ENCODE data around the gene RPL32.

RPL32 gene

DNA sequence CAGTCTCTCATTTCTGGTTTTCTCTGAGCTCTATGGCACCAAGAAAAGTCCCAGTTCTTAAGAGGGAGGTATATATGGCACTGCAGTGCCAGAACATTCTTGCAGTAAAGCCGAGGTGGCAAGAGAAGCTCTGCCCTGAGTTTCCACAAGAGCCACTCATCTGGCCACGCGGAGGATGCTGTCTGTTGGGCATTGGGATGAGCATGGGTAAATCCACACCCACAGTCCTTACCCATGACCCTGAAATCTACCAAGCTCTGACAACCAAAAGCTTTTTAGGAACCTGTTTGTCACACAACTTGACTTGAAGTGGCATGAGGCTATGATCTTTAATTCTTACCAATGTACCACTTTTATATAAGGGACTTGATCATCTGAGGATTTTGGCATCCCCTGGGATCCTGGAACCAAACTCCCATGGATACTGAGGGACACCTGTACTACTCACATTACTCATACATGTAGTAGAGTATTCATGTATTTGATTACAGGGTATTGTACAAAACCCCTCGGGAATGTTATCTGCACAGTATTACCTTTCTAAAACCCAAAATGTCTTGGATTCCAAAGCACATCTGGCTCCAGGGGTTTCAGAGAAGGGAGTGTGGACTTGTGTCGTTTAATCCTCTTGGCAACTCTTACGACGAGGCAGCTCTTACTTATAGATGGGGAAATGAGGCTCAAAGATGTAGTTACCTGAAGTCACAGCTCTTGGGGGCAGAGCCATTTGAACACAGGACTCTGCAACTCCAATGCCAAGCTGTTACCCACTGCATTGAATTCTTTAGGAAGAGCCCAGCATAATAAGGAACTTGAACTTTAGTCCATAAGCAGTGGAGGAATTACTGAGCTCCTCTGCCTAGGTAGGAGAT, 8.8 kb downstream of the RPL32 start:
- no peak for DNase-seq

- DNase-seq = no peak
These were observed 10.0 kb downstream of the RPL32 start for GRCh38 chr3:12831301-12831866.

GRCh38 chr3:12830785-12831156, 10.6 kb downstream of the RPL32 start:
- no peak for DNase-seq

DNA sequence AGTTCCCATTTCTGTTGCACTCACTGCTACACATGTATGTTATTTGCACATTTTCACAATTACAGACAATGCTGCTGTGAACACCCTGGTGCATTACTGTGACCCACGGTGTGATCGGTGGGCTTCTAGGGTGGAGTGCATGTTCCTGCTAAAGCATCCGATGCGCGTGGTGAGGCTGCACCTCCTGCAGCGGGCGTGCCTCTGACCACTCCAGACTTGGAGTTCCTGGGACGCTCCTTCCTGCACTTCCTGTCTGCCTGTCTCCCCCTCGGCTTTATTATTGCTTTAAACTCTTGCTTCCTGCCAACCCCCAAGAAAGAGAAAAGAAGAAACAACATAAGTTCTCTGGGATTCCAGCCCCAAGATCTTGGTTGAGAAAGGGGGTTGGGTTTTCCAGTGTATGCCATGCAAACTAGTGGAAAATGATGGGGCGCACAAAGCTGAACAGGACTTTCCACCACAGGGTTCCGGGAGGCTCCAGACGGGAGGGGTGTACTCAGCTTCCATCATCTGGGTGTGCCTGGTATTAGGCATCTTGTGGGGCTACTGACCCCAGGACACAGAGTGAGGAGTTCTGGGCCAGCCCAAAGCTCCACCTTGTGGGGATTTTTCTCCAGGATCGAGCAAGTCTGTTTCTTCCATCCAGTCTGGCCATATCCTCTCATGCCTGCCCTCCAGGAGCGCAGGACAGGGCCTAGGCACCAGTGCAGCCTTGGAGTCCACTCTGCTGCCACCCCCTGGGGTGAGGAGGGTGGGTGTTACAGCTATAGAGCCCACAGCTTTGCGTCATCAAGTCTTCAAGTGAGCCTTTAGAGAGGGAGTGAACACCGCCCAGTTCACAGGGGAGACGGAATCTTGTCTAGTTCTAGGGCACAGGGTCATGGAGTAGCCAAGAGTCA, 11.2 kb downstream of the RPL32 start:
- DNase-seq = no peak

DNA sequence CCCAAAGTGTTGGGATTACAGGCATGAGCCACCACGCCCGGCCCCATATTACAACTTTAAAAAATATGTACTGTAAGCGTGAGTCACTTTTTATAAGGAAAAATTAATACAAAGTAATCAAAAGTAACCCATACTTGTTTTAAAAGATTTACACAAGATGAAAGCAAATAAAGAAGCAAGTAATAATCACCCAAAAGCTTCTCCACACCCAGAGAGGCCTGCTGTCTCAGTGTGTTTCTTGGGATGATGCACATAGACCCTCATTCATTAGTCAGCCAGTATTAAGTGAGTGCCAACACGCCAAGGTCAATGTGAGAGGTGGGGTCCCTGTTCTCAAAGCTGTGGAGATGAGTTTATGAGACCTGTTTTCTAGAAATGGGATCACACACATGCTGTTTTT, 12.0 kb downstream of the RPL32 start:
- DNase-seq = no peak

GRCh38 chr3:12828751-12829150, 12.6 kb downstream of the RPL32 start:
- DNase-seq = no peak

GRCh38 chr3:12825156-12825555, 16.2 kb downstream of the RPL32 start:
- no peak for DNase-seq

DNA sequence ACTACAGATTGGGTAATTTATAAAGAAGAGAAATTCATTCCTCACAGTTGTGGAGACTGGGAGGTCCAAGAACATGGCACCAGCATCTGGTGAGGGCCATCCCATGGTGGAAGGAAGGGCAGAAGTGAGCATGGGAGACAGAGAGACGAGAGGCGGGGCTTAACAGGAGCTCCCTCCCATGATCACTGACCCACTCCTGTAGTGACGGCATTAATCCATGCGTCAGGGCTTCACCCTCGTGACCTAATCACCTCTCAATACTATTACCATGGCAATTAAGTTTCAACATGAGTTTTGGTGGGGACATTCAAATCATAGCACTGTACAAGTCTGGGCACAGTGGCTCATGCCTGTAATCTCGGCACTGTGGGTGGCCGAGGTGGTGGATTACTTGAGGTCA, 17.1 kb downstream of the RPL32 start:
- no peak for DNase-seq

DNA sequence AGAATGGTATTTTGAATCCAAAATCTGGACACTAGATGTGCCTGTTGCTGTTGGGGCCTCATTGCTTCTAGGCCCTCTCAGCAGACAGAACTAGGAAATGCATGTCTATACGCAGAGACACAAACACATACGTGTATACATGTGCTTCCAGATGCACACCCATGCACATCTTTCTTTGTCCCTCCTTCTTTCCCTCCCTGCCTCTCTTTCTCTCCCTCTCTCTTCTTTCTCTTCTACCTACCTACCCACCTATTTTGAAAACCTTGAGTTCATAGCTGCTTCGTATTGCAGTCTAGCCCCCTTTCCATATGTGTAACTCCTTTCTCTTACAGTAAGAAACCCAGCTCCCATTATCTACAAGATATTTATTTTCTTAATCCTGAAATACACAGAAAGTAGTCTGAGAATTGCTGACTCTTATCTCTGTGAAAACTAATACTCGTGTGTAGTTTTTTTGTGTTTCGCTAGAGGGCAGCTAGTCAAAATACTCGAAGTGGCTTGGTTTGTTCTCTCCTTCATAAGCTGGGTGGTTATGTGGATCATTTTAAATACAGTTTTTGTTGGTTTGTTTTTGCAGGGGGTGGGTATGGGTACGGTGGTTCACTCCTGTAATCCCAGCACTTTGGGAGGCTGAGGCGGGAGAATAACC, 18.5 kb downstream of the RPL32 start:
- DNase-seq = no peak

- no peak for DNase-seq
These were observed 22.6 kb downstream of the RPL32 start for GRCh38 chr3:12818773-12819172.

DNA sequence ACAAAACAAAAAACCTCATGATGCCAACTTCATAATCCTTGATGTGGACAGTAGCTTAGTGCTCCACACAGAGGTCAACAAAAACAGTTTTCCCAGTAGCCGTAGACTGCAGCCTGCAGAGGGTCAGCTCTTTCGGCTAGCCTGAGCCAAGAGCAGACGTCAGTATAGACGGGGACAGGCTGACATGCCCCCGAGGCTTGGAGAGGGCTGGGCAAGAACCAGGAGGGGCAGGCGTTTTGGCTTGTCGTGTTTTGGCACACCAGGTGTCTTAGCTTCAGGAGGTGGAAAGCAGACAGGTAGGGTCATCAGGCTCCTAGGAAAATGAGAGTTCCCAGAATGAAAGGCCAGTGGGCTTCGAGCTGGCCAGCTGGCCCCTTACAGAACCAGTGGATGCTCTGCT, 23.1 kb downstream of the RPL32 start:
- DNase-seq = no peak

- no peak for DNase-seq
These were observed 24.0 kb downstream of the RPL32 start for GRCh38 chr3:12817343-12817710.

GRCh38 chr3:12816521-12817342, 24.6 kb downstream of the RPL32 start:
- DNase-seq = no peak

DNA sequence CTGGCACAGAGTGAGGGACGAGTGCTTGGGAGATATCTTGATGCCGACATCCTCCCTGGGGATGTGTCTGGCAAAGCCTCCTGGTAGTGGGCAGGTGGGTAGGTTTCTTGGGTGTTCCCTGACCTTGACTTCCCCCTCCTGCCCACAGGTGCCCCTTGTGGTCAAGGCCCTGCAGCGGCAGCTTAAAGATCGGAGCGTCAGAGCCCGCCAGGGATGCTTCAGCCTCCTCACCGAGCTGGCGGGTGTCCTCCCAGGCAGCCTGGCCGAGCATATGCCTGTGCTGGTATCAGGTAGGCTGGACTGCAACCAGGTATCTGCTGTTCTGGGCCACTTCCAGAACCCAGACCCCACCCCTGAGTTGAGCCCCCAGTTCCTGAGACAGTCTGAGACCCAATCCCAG, 25.6 kb downstream of the RPL32 start:
- DNase-seq = no peak

DNA sequence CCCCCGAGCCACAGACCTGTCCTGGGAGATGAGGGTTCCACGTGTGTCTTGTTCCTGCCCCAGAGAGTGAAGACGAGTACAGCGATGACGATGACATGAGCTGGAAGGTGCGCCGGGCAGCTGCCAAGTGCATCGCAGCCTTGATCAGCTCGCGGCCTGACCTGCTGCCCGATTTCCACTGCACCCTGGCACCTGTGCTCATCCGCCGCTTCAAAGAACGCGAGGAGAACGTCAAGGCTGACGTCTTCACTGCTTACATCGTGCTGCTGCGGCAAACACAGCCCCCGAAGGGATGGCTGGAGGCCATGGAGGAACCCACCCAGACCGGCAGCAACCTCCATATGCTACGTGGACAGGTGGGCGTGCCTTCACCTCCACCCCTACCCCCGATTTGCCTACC, 26.3 kb downstream of the RPL32 start:
- no peak for DNase-seq

- DNase-seq = no peak
These were observed 27.4 kb downstream of the RPL32 start for GRCh38 chr3:12813967-12814366.

DNA sequence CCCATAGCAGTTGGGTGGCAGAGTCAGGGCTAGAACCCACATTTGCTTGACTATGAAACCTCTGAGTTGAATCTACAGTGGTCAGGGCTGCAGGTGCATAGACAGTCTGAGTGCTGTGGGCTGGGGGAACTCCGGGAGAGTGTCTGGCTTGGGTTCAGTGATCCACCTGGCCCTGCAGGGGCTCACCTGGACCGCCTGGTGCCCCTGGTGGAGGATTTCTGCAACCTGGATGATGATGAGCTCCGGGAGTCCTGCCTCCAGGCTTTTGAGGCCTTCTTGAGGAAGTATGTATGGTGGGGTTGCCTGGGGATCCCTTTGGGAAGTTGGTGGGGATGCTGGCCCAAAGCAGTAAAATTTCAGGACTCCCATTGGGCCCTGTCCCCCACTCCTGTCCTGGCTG, 28.6 kb downstream of the RPL32 start:
- no peak for DNase-seq

DNA sequence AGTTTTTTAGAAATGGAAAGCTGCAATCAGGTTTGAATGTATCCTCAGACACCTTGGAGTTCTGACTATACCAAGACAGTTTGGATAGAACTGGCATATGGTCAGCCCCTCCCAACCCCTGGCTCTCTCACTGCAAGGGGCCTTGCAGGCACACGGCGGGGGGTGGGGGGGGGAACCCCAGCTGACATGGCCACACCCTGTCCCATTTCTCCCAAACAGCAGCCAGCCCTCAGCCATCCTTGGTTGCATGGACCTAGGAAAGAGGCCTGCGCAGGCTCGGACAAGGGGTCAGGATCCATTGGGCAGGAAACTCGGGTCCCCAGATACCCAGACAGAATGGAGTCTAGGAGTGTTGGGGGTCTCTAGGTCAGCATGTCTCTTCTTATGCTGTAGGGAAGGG, 30.4 kb downstream of the RPL32 start:
- DNase-seq = no peak

GRCh38 chr3:12810013-12810780, 31.2 kb downstream of the RPL32 start:
- peak; percentile 89 for DNase-seq

DNA sequence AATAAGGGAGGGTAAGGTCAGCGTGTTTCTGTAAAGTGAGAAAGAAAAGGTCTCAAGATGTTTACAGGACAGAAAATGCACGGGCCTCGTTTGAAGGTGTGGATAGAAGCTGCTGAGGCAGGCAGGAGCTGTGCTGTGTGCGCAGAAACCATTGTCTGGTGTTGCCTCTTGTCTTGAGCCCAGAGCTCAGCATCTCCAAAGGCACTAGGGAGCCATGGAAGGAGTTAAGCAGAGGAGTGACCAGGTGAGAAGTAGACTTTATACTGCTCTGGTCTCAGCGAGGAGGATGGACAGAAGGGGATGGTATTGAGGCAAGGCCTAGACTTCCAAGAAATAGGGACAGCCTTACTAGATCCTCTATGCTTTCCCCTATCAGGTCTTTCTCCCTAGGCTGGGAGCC, 31.9 kb downstream of the RPL32 start:
- no peak for DNase-seq

GRCh38 chr3:12809001-12809400, 32.4 kb downstream of the RPL32 start:
- no peak for DNase-seq

- DNase-seq = no peak
These were observed 32.8 kb downstream of the RPL32 start for GRCh38 chr3:12808587-12808986.

All from central memory CD4-positive, alpha-beta T cell (primary cell).